Caco-2 (cell line): ENCODE data around the gene PRKCI. TPM values are rescaled to one million over a fixed set of nuclear protein-coding genes. Genes with fewer than 3 reads are reported as not detected.

Experiments used
- BruUV-seq: library from RNA; stranded (reverse); fragments of 400-500 nt; replicated peaks from 2 replicates; lab custom pipeline; 2021; lab: Mats Ljungman, UMichigan
- CTCF ChIA-PET: fragments of 300-600 bp; sonication (Branson Sonifier 250); formaldehyde crosslinking; loops from one replicate; lab custom pipeline; 2022; ENCODE audit warnings: antibody characterized with exemption; lab: Charles Lee
- POLR2A ChIA-PET: fragments of 300-600 bp; sonication (Branson Sonifier 250); formaldehyde crosslinking; loops from one replicate; lab custom pipeline; 2022; ENCODE audit warnings: antibody characterized with exemption; lab: Charles Lee
- DNase-seq, 2 experiments: peaks; one replicate each; pipeline versions ENCODE4 v3.0.0 to v3.0.0-alpha.2; 2020 to 2022
- H3K27me3 ChIP-seq: replicated peaks from 2 replicates; pipeline ENCODE4 v1.6.0; 2011; ENCODE audit warnings: low read length; ENCODE audit not compliant: control insufficient read depth, insufficient read depth
- H3K36me3 ChIP-seq: 2 replicates; pipeline ENCODE4 v1.5.1; 2011; ENCODE audit warnings: low read length; ENCODE audit not compliant: control insufficient read depth, insufficient read depth
- H3K4me1 ChIP-seq: fragments of 250-450 bp; sonication (Bioruptor Pico); 2 replicates; pipeline ENCODE4 v1.5.1; 2020; ENCODE audit warnings: mild to moderate bottlenecking
- H3K4me3 ChIP-seq: 2 replicates; pipeline ENCODE4 v1.5.1; 2011; ENCODE audit warnings: low read depth, mild to moderate bottlenecking, control low read depth, low read length
- H3K9me3 ChIP-seq: fragments of 250-450 bp; sonication (Bioruptor Pico); 2 replicates; pipeline ENCODE4 v1.5.1; 2020; ENCODE audit warnings: mild to moderate bottlenecking, moderate library complexity
- H3K27ac Mint-ChIP-seq: one replicate; pipeline ENCODE4 v1.8.0; 2022; ENCODE audit warnings: mixed read lengths; ENCODE audit not compliant: unreplicated experiment
- H3K27me3 Mint-ChIP-seq: one replicate; pipeline ENCODE4 v1.8.0; 2022; ENCODE audit warnings: mixed read lengths; ENCODE audit not compliant: insufficient read depth, unreplicated experiment
- H3K36me3 Mint-ChIP-seq: one replicate; pipeline ENCODE4 v1.8.0; 2022; ENCODE audit warnings: mild to moderate bottlenecking, mixed read lengths; ENCODE audit not compliant: insufficient read depth, unreplicated experiment
- H3K4me1 Mint-ChIP-seq: one replicate; pipeline ENCODE4 v1.8.0; 2022; ENCODE audit warnings: low read depth, mixed read lengths; ENCODE audit not compliant: unreplicated experiment
- H3K4me3 Mint-ChIP-seq: one replicate; pipeline ENCODE4 v1.8.0; 2022; ENCODE audit warnings: mild to moderate bottlenecking, moderate library complexity, mixed read lengths; ENCODE audit not compliant: unreplicated experiment
- H3K9me3 Mint-ChIP-seq: one replicate; pipeline ENCODE4 v1.8.0; 2022; ENCODE audit warnings: mixed read lengths; ENCODE audit not compliant: unreplicated experiment
- intact Hi-C: fragments of 100-400 bp; cut with micrococcal nuclease; formaldehyde crosslinking; loops from one replicate; pipeline ENCODE4 v1.10.0; 2022; ENCODE audit not compliant: unreplicated experiment
- total RNA-seq: library from RNA; stranded (reverse); gene quantifications from 2 replicates; pipeline ENCODE4 v1.2.3, GENCODE V29; 2022
- TF ChIP-seq, protein P1 (sequence below), 2 experiments: fragments of 200-600 bp in 1 of 2; IDR thresholded peaks; 1 replicate in 1 of 2; 2 replicates in 1 of 2; pipeline versions ENCODE4 v1.5.1 to v1.8.0; 2011 to 2022; ENCODE audit warnings: antibody characterized with exemption in 1 of 2, control low read depth in 1 of 2, inconsistent platforms in 1 of 2, low read depth in 1 of 2, low read length in 1 of 2, mild to moderate bottlenecking in 1 of 2, moderate library complexity in 1 of 2; ENCODE audit not compliant: insufficient read depth in 1 of 2, severe bottlenecking in 1 of 2, unreplicated experiment in 1 of 2

The PRKCI gene
- total RNA-seq, 1 experiment from 2014 or later: 45.8 TPM

DNA sequence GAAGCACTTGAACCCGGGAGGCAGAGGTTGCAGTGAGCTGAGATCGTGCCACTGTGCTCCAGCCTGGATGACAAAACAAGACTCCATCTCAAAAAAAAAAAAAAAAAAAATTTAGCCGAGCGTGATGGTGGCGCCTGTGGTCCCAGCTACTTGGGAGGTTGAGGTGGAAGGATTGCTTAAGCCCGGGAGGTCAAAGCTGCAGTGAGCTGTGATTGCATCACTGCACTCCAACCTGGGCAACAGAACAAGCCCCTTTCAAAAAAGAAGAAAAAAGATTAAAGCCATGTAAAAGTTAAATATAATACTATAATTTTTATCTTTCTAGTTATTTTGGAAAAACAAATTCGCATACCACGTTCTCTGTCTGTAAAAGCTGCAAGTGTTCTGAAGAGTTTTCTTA is 73.4 kb downstream of the PRKCI start:
- Histone ChIP-seq H3K36me3 (no peaks in the 10 kb centered on the region), H3K4me1 (no peaks in the 10 kb centered on the region), H3K4me3 (no peak overlapping the region), H3K9me3 (no peaks in the 10 kb centered on the region), H3K27me3 (no peaks in the 10 kb centered on the region)
- H3K27me3 Mint-ChIP-seq: no peaks in the 10 kb centered on the region
- no TSS peak for BruUV-seq
- CTCF ChIA-PET: no interaction called here
- intact Hi-C loops: no loop called here
- no peaks in the 10 kb centered on the region for H3K9me3 Mint-ChIP-seq
- H3K4me1 Mint-ChIP-seq: no peaks in the 10 kb centered on the region
- POLR2A ChIA-PET: interaction anchor here (0.7 kb wide), 1 partner anchor 49 kb away, joined by 6 read pairs; no protein-coding TSS in a partner anchor
- DNase-seq: no peak
- H3K4me3 Mint-ChIP-seq: no peak overlapping the region
- peaks cover 5% of the 10 kb centered on the region for H3K36me3 Mint-ChIP-seq
- TF ChIP-seq, protein P1, sequence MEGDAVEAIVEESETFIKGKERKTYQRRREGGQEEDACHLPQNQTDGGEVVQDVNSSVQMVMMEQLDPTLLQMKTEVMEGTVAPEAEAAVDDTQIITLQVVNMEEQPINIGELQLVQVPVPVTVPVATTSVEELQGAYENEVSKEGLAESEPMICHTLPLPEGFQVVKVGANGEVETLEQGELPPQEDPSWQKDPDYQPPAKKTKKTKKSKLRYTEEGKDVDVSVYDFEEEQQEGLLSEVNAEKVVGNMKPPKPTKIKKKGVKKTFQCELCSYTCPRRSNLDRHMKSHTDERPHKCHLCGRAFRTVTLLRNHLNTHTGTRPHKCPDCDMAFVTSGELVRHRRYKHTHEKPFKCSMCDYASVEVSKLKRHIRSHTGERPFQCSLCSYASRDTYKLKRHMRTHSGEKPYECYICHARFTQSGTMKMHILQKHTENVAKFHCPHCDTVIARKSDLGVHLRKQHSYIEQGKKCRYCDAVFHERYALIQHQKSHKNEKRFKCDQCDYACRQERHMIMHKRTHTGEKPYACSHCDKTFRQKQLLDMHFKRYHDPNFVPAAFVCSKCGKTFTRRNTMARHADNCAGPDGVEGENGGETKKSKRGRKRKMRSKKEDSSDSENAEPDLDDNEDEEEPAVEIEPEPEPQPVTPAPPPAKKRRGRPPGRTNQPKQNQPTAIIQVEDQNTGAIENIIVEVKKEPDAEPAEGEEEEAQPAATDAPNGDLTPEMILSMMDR (IDR thresholded peaks at IDR 0.05; ENCODE audit: insufficient read depth in 1 of 2, low read depth in 1 of 2, low read length in 1 of 2, severe bottlenecking in 1 of 2, unreplicated experiment in 1 of 2): no peak
- H3K27ac Mint-ChIP-seq: no peak overlapping the region

DNA sequence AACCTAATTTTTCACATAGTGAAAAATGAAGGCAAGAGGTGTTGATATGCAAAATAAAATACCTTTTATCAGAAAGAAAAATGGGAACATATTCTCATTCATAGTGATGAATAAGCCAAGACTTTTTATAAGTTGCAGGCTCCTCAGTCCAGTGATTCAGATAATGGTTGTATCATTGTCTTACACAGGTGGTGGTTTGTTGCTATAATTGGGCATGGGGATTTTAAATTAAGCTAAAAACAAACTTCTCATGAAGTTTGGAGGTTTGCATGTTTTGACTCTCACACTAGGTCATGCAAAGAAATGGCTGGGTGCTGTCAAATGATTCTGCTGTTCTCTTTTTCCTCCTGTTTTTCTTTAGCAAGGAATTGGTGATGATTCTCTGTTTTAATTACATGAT is 74.5 kb downstream of the PRKCI start:
- no peak for DNase-seq
- H3K36me3 Mint-ChIP-seq: peaks cover 5% of the 10 kb centered on the region
- ChIA-PET CTCF (no interaction called here), POLR2A (no interaction called here)
- H3K4me1 Mint-ChIP-seq: no peaks in the 10 kb centered on the region
- H3K4me3 Mint-ChIP-seq: no peak overlapping the region
- H3K4me3 ChIP-seq: no peak overlapping the region
- intact Hi-C loops: no loop called here
- no peaks in the 10 kb centered on the region for H3K27me3 Mint-ChIP-seq
- H3K4me1 ChIP-seq: no peaks in the 10 kb centered on the region
- H3K9me3 Mint-ChIP-seq: no peaks in the 10 kb centered on the region
- H3K36me3 ChIP-seq: no peaks in the 10 kb centered on the region
- H3K27ac Mint-ChIP-seq: no peak overlapping the region
- TF ChIP-seq, protein P1 (IDR thresholded peaks at IDR 0.05; ENCODE audit: insufficient read depth in 1 of 2, low read depth in 1 of 2, low read length in 1 of 2, severe bottlenecking in 1 of 2, unreplicated experiment in 1 of 2): no peak
- H3K27me3 ChIP-seq: no peaks in the 10 kb centered on the region
- no TSS peak for BruUV-seq
- H3K9me3 ChIP-seq: no peaks in the 10 kb centered on the region

DNA sequence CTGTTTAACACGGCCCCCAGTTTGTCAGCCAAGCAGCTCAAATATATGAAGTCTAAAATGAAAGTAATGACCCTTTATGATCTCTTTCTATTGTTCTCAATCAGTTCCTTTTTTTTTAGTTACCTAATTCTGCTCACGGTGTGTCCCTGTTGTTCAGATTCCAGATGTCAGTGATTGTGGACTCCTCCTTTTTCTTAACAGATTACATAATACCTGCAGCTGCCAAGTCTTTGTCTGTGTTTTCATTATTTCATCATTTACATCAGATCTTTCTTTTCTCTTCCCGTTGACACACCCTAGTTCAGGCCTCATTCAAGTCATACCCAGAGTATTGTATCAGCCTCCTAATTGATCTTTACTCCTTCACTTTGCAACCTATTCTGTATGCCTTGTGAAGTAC is 79.2 kb downstream of the PRKCI start:
- H3K9me3 ChIP-seq: no peaks in the 10 kb centered on the region
- CTCF ChIA-PET: no interaction called here
- H3K27me3 ChIP-seq: no peaks in the 10 kb centered on the region
- H3K36me3 ChIP-seq: no peaks in the 10 kb centered on the region
- no peak for DNase-seq
- H3K4me1 ChIP-seq: no peaks in the 10 kb centered on the region
- Mint-ChIP-seq H3K4me1 (no peaks in the 10 kb centered on the region), H3K36me3 (no peaks in the 10 kb centered on the region), H3K9me3 (no peaks in the 10 kb centered on the region), H3K27me3 (no peaks in the 10 kb centered on the region), H3K4me3 (no peak overlapping the region), H3K27ac (no peak overlapping the region)
- intact Hi-C loops: no loop called here
- TF ChIP-seq, protein P1 (IDR thresholded peaks at IDR 0.05; ENCODE audit: insufficient read depth in 1 of 2, low read depth in 1 of 2, low read length in 1 of 2, severe bottlenecking in 1 of 2, unreplicated experiment in 1 of 2): no peak
- BruUV-seq: no TSS peak
- no peak overlapping the region for H3K4me3 ChIP-seq
- POLR2A ChIA-PET: no interaction called here
